KMS-11 (cell line): ENCODE measurements around the gene PTGDR.

Experiments used
- H2AFZ ChIP-seq: fragments of 200-600 bp; sonication (generic); 2 replicates; pipeline ENCODE4 v1.6.1; 2016; ENCODE audit warnings: antibody characterized with exemption, mixed run types, low read depth
- H3K27ac ChIP-seq: fragments of 200-600 bp; sonication (generic); 2 replicates; pipeline ENCODE4 v1.6.1; 2016; ENCODE audit warnings: mild to moderate bottlenecking, mixed run types
- H3K27me3 ChIP-seq: fragments of 200-600 bp; sonication (generic); 2 replicates; pipeline ENCODE4 v1.6.1; 2017; ENCODE audit warnings: mild to moderate bottlenecking, low read depth, mixed run types, moderate library complexity; ENCODE audit not compliant: insufficient read depth
- H3K36me3 ChIP-seq: fragments of 200-600 bp; sonication (generic); 2 replicates; pipeline ENCODE4 v1.6.1; 2017; ENCODE audit warnings: mild to moderate bottlenecking, mixed run types; ENCODE audit not compliant: insufficient read depth
- H3K4me1 ChIP-seq: fragments of 200-600 bp; sonication (generic); 2 replicates; pipeline ENCODE4 v1.6.1; 2016; ENCODE audit warnings: mild to moderate bottlenecking, low read depth, mixed run types; ENCODE audit not compliant: poor library complexity, severe bottlenecking
- H3K4me2 ChIP-seq: fragments of 200-600 bp; sonication (generic); 2 replicates; pipeline ENCODE4 v1.7.0; 2016; ENCODE audit warnings: mild to moderate bottlenecking, mixed run types
- H3K4me3 ChIP-seq: fragments of 200-600 bp; sonication (generic); IDR thresholded peaks from 2 replicates; pipeline ENCODE4 v1.6.1; 2017; ENCODE audit warnings: low read depth, low read length, mixed read lengths; ENCODE audit not compliant: insufficient read depth
- H3K79me2 ChIP-seq: fragments of 200-600 bp; sonication (generic); 2 replicates; pipeline ENCODE4 v1.6.1; 2016; ENCODE audit warnings: low read depth, mixed run types; ENCODE audit not compliant: insufficient read depth
- H3K9ac ChIP-seq: fragments of 200-600 bp; sonication (generic); 2 replicates; pipeline ENCODE4 v1.6.1; 2016; ENCODE audit warnings: mild to moderate bottlenecking, mixed run types
- H4K20me1 ChIP-seq: fragments of 200-600 bp; sonication (generic); 2 replicates; pipeline ENCODE4 v1.6.1; 2016; ENCODE audit warnings: mild to moderate bottlenecking, mixed run types; ENCODE audit not compliant: insufficient read depth
- TF ChIP-seq, protein P1 (sequence below): fragments of 200-600 bp; sonication (generic); conservative IDR thresholded peaks from 2 replicates; pipeline ENCODE4 v1.6.1; 2017; ENCODE audit warnings: low read depth, mild to moderate bottlenecking, antibody characterized with exemption, low read length, moderate library complexity, mixed read lengths

Gene PTGDR

DNA sequence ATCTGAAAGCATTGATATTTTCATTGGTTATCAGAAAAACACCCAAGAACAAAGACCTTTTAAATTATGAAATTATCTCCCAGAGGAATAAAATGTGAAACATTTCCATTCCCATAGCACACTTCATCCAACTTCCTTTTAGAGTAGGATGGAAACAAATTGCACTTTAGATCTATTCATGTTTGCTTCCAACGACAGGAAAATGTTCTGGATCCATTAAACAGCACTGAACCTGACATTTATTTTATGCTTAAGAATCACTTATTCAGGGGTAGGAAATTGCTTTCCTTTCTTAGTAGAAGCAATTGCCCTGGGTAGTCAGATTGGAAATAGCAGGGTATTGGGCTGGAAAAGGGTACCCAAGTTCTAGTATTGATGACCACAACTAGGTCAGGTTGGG, 28.8 kb upstream of the PTGDR start:
- H3K27ac ChIP-seq = no peak overlapping the region
- H4K20me1 ChIP-seq = no peaks in the 10 kb centered on the region
- H2AFZ ChIP-seq = no peak overlapping the region
- H3K79me2 ChIP-seq = no peaks in the 10 kb centered on the region
- H3K9ac ChIP-seq = no peak overlapping the region
- TF ChIP-seq, protein P1, sequence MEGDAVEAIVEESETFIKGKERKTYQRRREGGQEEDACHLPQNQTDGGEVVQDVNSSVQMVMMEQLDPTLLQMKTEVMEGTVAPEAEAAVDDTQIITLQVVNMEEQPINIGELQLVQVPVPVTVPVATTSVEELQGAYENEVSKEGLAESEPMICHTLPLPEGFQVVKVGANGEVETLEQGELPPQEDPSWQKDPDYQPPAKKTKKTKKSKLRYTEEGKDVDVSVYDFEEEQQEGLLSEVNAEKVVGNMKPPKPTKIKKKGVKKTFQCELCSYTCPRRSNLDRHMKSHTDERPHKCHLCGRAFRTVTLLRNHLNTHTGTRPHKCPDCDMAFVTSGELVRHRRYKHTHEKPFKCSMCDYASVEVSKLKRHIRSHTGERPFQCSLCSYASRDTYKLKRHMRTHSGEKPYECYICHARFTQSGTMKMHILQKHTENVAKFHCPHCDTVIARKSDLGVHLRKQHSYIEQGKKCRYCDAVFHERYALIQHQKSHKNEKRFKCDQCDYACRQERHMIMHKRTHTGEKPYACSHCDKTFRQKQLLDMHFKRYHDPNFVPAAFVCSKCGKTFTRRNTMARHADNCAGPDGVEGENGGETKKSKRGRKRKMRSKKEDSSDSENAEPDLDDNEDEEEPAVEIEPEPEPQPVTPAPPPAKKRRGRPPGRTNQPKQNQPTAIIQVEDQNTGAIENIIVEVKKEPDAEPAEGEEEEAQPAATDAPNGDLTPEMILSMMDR = no peak
- no peaks in the 10 kb centered on the region for H3K36me3 ChIP-seq
- H3K4me2 ChIP-seq = no peak overlapping the region
- H3K4me1 ChIP-seq = no peaks in the 10 kb centered on the region
- no peak overlapping the region for H3K4me3 ChIP-seq
- no peaks in the 10 kb centered on the region for H3K27me3 ChIP-seq

DNA sequence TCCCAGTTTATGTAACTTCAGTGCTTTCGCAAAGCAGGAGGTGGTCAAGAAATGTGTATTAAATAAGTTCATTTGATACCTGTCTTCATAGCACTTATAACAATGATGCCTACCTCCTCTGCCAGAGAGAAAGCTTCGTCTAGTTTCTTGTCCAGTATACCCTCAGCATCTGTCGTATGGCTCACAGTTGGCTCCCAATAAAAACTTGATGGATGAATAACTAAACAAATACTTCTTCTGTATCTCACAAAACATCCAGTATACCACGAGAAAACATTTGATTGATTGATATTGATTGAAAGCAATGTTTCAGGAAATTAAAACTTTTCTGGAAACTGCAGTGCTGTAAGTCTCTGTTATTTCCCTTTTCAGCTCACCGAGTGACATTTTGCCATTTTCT, 26.9 kb upstream of the PTGDR start:
- Histone ChIP-seq H3K36me3 (no peaks in the 10 kb centered on the region), H3K9ac (no peak overlapping the region), H3K4me1 (no peaks in the 10 kb centered on the region), H2AFZ (no peak overlapping the region), H3K4me3 (no peak overlapping the region), H3K27me3 (no peaks in the 10 kb centered on the region), H3K4me2 (no peak overlapping the region), H4K20me1 (no peaks in the 10 kb centered on the region), H3K79me2 (no peaks in the 10 kb centered on the region), H3K27ac (no peak overlapping the region)
- TF ChIP-seq, protein P1 = no peak

DNA sequence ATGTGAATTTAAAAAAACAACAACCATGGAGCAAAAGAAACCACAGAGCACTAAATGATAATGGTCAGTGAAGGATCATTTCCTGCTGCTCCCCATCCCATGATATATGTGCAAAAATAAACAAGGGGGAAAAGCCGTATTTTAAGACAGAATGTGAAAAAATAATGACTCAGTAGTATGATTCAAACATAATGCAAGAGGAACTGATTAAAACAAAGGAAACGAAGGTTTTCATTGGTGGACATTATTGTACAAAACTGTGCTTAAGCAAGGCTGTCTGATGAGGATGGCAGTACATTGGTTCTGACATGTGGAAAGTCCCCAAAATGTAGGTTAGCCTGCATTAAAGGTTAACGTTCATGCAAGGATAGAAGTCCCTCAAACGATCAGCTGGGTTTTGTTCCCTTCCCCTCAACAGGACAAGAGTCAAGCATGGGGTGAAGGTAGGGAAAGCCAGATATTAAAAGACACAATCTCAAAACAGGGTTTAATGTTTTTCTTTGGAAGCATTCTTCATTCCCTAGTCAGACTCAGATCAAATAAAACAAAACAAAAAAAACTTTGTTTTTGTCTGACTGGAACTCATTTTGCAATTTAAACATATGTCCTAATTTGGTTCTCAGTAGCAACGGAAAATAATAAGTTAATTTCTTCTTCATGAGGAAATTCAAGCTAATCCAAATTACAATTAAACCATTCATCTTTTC, 26.3 kb upstream of the PTGDR start:
- TF ChIP-seq, protein P1 = no peak
- H3K9ac ChIP-seq = no peak overlapping the region
- H3K4me3 ChIP-seq = no peak overlapping the region
- no peaks in the 10 kb centered on the region for H3K79me2 ChIP-seq
- no peaks in the 10 kb centered on the region for H3K36me3 ChIP-seq
- H3K27me3 ChIP-seq = no peaks in the 10 kb centered on the region
- H3K4me2 ChIP-seq = no peak overlapping the region
- no peak overlapping the region for H2AFZ ChIP-seq
- H3K4me1 ChIP-seq = no peaks in the 10 kb centered on the region
- H3K27ac ChIP-seq = no peak overlapping the region
- no peaks in the 10 kb centered on the region for H4K20me1 ChIP-seq

DNA sequence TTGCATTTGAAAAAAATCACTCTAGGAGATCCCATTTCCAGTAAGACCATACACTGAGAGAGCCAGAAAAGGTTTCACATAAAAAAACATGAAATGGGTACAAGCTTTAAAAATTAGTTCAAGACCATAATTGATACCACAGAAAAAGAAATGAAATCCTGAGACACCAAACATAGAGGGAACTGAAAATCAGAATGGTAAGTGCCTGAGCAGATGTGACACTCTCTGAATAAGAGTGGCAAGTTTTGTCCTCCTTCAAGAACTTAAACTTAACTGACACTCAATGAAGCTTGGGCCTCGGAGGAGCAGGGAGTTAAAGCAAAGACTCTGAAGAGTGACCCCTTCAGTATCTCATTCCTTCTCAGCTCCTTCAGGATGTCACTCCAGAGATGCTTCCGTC, 23.2 kb upstream of the PTGDR start:
- Histone ChIP-seq H4K20me1 (no peaks in the 10 kb centered on the region), H3K79me2 (no peaks in the 10 kb centered on the region), H3K27me3 (no peaks in the 10 kb centered on the region), H2AFZ (no peak overlapping the region), H3K4me1 (no peaks in the 10 kb centered on the region), H3K4me3 (no peak overlapping the region), H3K27ac (no peak overlapping the region), H3K36me3 (no peaks in the 10 kb centered on the region), H3K4me2 (no peak overlapping the region), H3K9ac (no peak overlapping the region)
- TF ChIP-seq, protein P1 = no peak
